ENCODE results near the gene FIBCD1. TPM values are rescaled to one million over a fixed set of nuclear protein-coding genes. Genes with fewer than 3 reads are reported as not detected.

Gene FIBCD1
- total RNA-seq, 4 donors from 2014 or later: 1.4 to 1.7 TPM; not detected in 2

DNA sequence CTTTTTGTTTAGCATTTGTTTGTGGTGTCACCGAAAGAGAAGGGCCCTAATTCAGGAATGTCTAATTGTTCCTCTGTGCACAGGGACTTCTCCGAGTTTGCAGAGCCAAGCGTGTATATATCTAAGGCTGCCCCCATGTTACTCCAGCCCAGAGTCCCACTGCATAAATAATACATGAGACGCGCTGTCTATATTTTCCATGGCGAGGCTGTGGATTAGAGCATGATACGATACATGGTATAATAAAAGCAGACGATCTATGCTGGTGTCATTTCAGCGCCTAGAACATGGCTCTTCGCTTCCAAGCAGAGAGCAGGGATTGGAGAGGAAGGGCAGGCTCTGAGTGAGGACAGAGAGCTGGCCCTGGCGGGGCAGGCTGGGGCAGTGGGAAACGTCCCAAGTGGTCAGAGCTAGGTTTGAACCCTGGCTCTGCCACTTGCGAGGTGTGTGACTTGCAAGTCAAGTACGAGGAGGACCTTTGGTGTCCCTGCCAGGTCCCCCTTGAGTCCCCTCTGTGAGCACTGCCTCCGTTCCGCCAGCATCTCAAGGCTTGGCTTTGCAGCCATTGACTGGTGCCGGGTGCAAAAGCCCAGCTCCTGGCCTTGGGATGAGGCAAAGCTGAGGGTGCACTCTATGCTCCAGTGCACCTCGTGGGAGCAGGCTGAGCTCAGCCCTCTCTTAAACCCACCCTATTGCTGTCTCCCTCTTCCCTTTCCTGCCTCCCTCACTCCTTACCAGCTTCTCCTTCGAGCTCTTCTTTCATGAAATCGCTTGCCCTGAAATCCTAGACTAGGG lies 40.7 kb upstream of the FIBCD1 start:
- H3K36me3 ChIP-seq: no peaks in the 10 kb centered on the region
- TF ChIP-seq EP300 (IDR thresholded peaks at IDR 0.05) (no peak), POLR2A (IDR thresholded peaks at IDR 0.05) (no peak), POLR2AphosphoS5 (IDR thresholded peaks at IDR 0.05) (no peak)
- TF ChIP-seq, protein P1, sequence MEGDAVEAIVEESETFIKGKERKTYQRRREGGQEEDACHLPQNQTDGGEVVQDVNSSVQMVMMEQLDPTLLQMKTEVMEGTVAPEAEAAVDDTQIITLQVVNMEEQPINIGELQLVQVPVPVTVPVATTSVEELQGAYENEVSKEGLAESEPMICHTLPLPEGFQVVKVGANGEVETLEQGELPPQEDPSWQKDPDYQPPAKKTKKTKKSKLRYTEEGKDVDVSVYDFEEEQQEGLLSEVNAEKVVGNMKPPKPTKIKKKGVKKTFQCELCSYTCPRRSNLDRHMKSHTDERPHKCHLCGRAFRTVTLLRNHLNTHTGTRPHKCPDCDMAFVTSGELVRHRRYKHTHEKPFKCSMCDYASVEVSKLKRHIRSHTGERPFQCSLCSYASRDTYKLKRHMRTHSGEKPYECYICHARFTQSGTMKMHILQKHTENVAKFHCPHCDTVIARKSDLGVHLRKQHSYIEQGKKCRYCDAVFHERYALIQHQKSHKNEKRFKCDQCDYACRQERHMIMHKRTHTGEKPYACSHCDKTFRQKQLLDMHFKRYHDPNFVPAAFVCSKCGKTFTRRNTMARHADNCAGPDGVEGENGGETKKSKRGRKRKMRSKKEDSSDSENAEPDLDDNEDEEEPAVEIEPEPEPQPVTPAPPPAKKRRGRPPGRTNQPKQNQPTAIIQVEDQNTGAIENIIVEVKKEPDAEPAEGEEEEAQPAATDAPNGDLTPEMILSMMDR (IDR thresholded peaks at IDR 0.05): no peak
- ATAC-seq: no peak
- H3K27me3 ChIP-seq: peaks cover 30% of the 10 kb centered on the region
- H3K4me3 ChIP-seq: no peak overlapping the region
- no peaks in the 10 kb centered on the region for H3K4me1 ChIP-seq
- no peak overlapping the region for H3K27ac ChIP-seq
- 74 to 78% methylated on average over 7 to 14 of the region's 20 CpGs for WGBS, 2 donors (ENCODE audit: low coverage in 1 of 2)
- H3K9me3 ChIP-seq: no peaks in the 10 kb centered on the region

DNA sequence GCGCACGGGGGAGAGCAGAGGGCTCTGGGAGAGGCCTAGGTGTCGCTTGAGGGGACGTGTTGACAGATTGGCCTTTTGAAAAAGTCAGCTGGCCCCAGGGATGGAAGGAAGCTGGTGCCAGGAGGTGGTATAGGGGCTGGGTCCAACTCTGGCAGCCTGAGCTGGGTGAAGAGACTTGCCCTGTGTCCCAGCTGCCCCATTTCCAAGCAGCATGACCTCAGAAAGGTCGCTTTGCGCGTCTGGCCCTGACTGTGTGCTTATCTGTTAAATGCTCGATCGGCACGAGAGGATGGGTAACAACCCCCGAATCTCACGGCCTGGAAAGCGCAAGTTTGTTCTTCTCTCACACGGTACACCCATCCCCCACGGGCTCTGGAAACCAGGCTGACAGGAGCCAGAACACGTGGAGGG lies 38.8 kb upstream of the FIBCD1 start:
- WGBS, 2 donors (ENCODE audit: low coverage in 1 of 2): 49% methylated on average over 5 of the region's 16 CpGs; no CpG with 5 or more reads in 1 of the 2 donors
- H3K27ac ChIP-seq: no peak overlapping the region
- H3K9me3 ChIP-seq: no peaks in the 10 kb centered on the region
- no peaks in the 10 kb centered on the region for H3K36me3 ChIP-seq
- H3K4me1 ChIP-seq: no peaks in the 10 kb centered on the region
- no peak overlapping the region for H3K4me3 ChIP-seq
- H3K27me3 ChIP-seq: peaks cover 49% of the 10 kb centered on the region
- no peak for ATAC-seq
- TF ChIP-seq EP300 (IDR thresholded peaks at IDR 0.05) (no peak), POLR2AphosphoS5 (IDR thresholded peaks at IDR 0.05) (no peak), POLR2A (IDR thresholded peaks at IDR 0.05) (no peak)
- TF ChIP-seq, protein P1 (IDR thresholded peaks at IDR 0.05): no peak

- Histone ChIP-seq H3K4me3 (no peak overlapping the region), H3K36me3 (no peaks in the 10 kb centered on the region), H3K27me3 (peaks cover 65% of the 10 kb centered on the region), H3K4me1 (no peaks in the 10 kb centered on the region), H3K9me3 (no peaks in the 10 kb centered on the region), H3K27ac (no peak overlapping the region)
- no peak for ATAC-seq
- WGBS, 2 donors (ENCODE audit: low coverage in 1 of 2): 67 to 82% methylated on average over 2 to 4 of the region's 13 CpGs
- TF ChIP-seq POLR2AphosphoS5 (IDR thresholded peaks at IDR 0.05): no peak
Measured at GRCh38 chr9:130975932-130976841, 37.1 kb upstream of the FIBCD1 start.

- 76 to 93% methylated on average over 4 to 5 of the region's 5 CpGs for WGBS, 2 donors (ENCODE audit: low coverage in 1 of 2)
- no peak overlapping the region for H3K27ac ChIP-seq
- no peak overlapping the region for H3K4me3 ChIP-seq
- TF ChIP-seq, protein P1 (IDR thresholded peaks at IDR 0.05): no peak
- no peaks in the 10 kb centered on the region for H3K9me3 ChIP-seq
- no peak for ATAC-seq
- H3K4me1 ChIP-seq: no peaks in the 10 kb centered on the region
- no peaks in the 10 kb centered on the region for H3K36me3 ChIP-seq
- peaks cover 66% of the 10 kb centered on the region for H3K27me3 ChIP-seq
Measured at GRCh38 chr9:130975156-130975555, 36.1 kb upstream of the FIBCD1 start.

- no peak overlapping the region for H3K4me3 ChIP-seq
- peaks cover 62% of the 10 kb centered on the region for H3K27me3 ChIP-seq
- no peaks in the 10 kb centered on the region for H3K9me3 ChIP-seq
- H3K4me1 ChIP-seq: no peaks in the 10 kb centered on the region
- TF ChIP-seq EP300 (IDR thresholded peaks at IDR 0.05) (no peak), POLR2A (IDR thresholded peaks at IDR 0.05) (no peak), POLR2AphosphoS5 (IDR thresholded peaks at IDR 0.05) (no peak)
- TF ChIP-seq, protein P1 (IDR thresholded peaks at IDR 0.05): no peak
- no peaks in the 10 kb centered on the region for H3K36me3 ChIP-seq
- H3K27ac ChIP-seq: no peak overlapping the region
- no peak for ATAC-seq
- WGBS, 2 donors (ENCODE audit: low coverage in 1 of 2): 75% methylated on average over 4 of the region's 5 CpGs; no CpG with 5 or more reads in 1 of the 2 donors
Measured at GRCh38 chr9:130974697-130975096, 35.6 kb upstream of the FIBCD1 start.
